A673 (cell line): Measurements from ENCODE around the gene CBFA2T3.

Experiments
- CTCF ChIP-seq: fragments of 300-800, 200-600 bp; sonication (generic); conservative IDR thresholded peaks from 2 replicates; pipeline ENCODE4 v1.5.1; 2017; ENCODE audit warnings: low read depth, mild to moderate bottlenecking, antibody characterized with exemption, low read length, moderate library complexity, mixed read lengths
- EZH2 ChIP-seq: fragments of 200-600 bp; sonication (generic); IDR thresholded peaks from 2 replicates; pipeline ENCODE4 v1.6.1; 2017; ENCODE audit warnings: borderline replicate concordance, low read depth, mild to moderate bottlenecking, mixed read lengths, antibody characterized with exemption, low read length; ENCODE audit not compliant: poor library complexity, severe bottlenecking

DNA sequence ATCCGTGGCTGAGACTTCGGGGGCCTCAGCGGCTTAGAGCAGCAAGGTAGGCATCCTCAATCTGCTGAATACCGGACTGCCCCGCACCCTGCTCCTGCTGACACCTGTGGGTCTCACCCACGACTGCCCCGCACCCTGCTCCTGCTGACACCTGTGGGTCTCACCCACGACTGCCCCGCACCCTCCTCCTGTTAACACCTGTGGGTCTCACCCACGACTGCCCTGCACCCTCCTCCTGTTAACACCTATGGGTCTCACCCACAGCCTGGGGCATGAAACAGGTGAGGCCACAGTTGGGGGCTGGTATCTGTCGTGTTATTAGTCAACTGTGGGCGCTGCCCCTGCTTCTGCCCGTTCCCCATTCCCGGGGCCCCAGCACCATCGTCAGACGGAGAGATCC, 74.3 kb downstream of the CBFA2T3 start:
- TF ChIP-seq CTCF: no peak
- TF ChIP-seq EZH2: no peak
